Measurements from ENCODE around the gene LNX2.
A peak's percentile ranks its signal among the peaks of the same experiment; 100 is the strongest.

Gene LNX2

GRCh38 chr13:27621116-27621365, 712 bp upstream of the LNX2 start:
- TF ChIP-seq CTCF (IDR thresholded peaks at IDR 0.05), result no peak

- peak; percentile 12; the same call in 1 of the 2 replicates for TF ChIP-seq CTCF (IDR thresholded peaks at IDR 0.05)
These were observed 477 bp downstream of the LNX2 start for GRCh38 chr13:27619728-27620376.

- TF ChIP-seq CTCF (IDR thresholded peaks at IDR 0.05), result no peak
These were observed 1.1 kb downstream of the LNX2 start for GRCh38 chr13:27619093-27619727.

- TF ChIP-seq CTCF (IDR thresholded peaks at IDR 0.05), result no peak
These were observed 2.4 kb downstream of the LNX2 start for GRCh38 chr13:27617881-27618321.

- TF ChIP-seq CTCF (IDR thresholded peaks at IDR 0.05), result no peak
These were observed 6.7 kb downstream of the LNX2 start for GRCh38 chr13:27613628-27614027.

- no peak for TF ChIP-seq CTCF (IDR thresholded peaks at IDR 0.05)
These were observed 13.2 kb downstream of the LNX2 start for GRCh38 chr13:27607125-27607524.

GRCh38 chr13:27605610-27606200, 14.6 kb downstream of the LNX2 start:
- no peak for TF ChIP-seq CTCF (IDR thresholded peaks at IDR 0.05)
